Heart left ventricle (tissue), 16 donors: ENCODE data around the gene VPS26C. TPM values are rescaled to one million over a fixed set of nuclear protein-coding genes. Genes with fewer than 3 reads are reported as not detected.

Source experiments
- ATAC-seq, 4 donors: fragments of 200-7000 bp; cut with Tn5 transposase; one replicate each; pipeline ENCODE4 v1.9.1; 2020 to 2022; ENCODE audit warnings: moderate library complexity in 4 of 4, mild to moderate bottlenecking in 3 of 4, moderate number of reproducible peaks in 1 of 4
- DNase-seq, 5 donors: peaks; one replicate each; pipeline ENCODE4 v3.0.0-alpha.2; 2020
- H3K27ac ChIP-seq, 12 donors: fragments of 200-600 bp; sonication (generic) in 4 of 12; one replicate each; pipeline versions ENCODE4 v1.5.0 to v1.8.0; 2016 to 2022; ENCODE audit warnings: mild to moderate bottlenecking in 2 of 12
- H3K27me3 ChIP-seq, 9 donors: fragments of 200-600 bp; sonication (generic) in 2 of 9; one replicate each; pipeline versions ENCODE4 v1.5.1 to v1.8.0; 2016 to 2022; ENCODE audit warnings: mild to moderate bottlenecking in 3 of 9
- H3K36me3 ChIP-seq, 9 donors: fragments of 200-600 bp; sonication (generic) in 2 of 9; one replicate each; pipeline versions ENCODE4 v1.5.0 to v1.8.0; 2018 to 2022; ENCODE audit warnings: mild to moderate bottlenecking in 2 of 9
- H3K4me1 ChIP-seq, 12 donors: fragments of 200-600 bp; sonication (generic) in 4 of 12; one replicate each; pipeline versions ENCODE4 v1.5.0 to v1.8.0; 2016 to 2022; ENCODE audit warnings: mild to moderate bottlenecking in 3 of 12
- H3K4me3 ChIP-seq, 12 donors: fragments of 200-600 bp; sonication (generic) in 4 of 12; one replicate each; pipeline versions ENCODE4 v1.5.0 to v1.8.0; 2017 to 2022; ENCODE audit warnings: mild to moderate bottlenecking in 9 of 12, moderate library complexity in 4 of 12
- H3K9me3 ChIP-seq, 12 donors: fragments of 200-600 bp; sonication (generic) in 4 of 12; one replicate each; pipeline versions ENCODE4 v1.5.0 to v1.8.0; 2016 to 2022; ENCODE audit warnings: mild to moderate bottlenecking in 1 of 12
- POLR2A ChIP-seq, 2 donors: fragments of 450-650 bp; IDR thresholded peaks; one replicate each; pipeline ENCODE4 v1.6.1; 2017; ENCODE audit warnings: antibody characterized with exemption in 2 of 2, mild to moderate bottlenecking in 2 of 2, moderate library complexity in 2 of 2
- WGBS, 4 donors: extraction: QIAGEN DNeasy Blood & Tissue Kit in 2 of 4; methylation state at CpG; one replicate each; pipeline versions ENCODE4 v1.1.5 to v1.1.7; 2013 to 2018; 5-methylcytosine and 5-hydroxymethylcytosine counted together
- intact Hi-C, 10 donors: fragments of 100-400 bp; cut with DNase I; formaldehyde crosslinking; loops; one replicate each; pipeline versions ENCODE4 v1.11.1 to v1.14.2; 2022
- polyA plus RNA-seq, 2 donors: library from polyadenylated mRNA; stranded (reverse); fragments of 200-250 nt; gene quantifications; one replicate each; pipeline ENCODE4 v1.2.3, GENCODE V29; 2013
- total RNA-seq, 9 donors: library from RNA; depleted of rRNA in 2 of 9; stranded (reverse); fragments of >200 nt in 2 of 9; fragmentation: NEBNext Ultra II Directional in 3 of 9; extraction: Animal tissue kit (Norgen Biotek cat#: 25700) in 3 of 9; gene quantifications; one replicate each; pipeline versions ENCODE4 v1.1.0 to v1.2.4, GENCODE V29; 2016 to 2023
- TF ChIP-seq, protein P1 (sequence below), 12 donors: fragments of 200-600 bp; sonication (generic) in 4 of 12; IDR thresholded peaks; one replicate each; pipeline versions ENCODE4 v1.5.0 to v1.8.0; 2018 to 2022; ENCODE audit warnings: antibody characterized with exemption in 12 of 12, mild to moderate bottlenecking in 5 of 12
- donor health status: ischemic (EF 13 %, LVEDD 7.1; RV severe dilation, severe dysfunction).
- donor health status: healthy with polysubstance abuse.
- donor health status: DM: no; HTN: yes; CAD: no.
- donor health status: DM: no; HTN: no; CAD: no.
- donor health status: ischemic (EF 25% LVEDD 6.9; RV normal size, moderate dysfunction).
- donor health status: ischemic (EF 25% LVEDD 5.7; RV mildly dilated, moderate dysfunction).
- donor health status: healthy.
- donor health status: DM: yes; HTN: yes; CAD: no.
- donor health status: ischemic (EF 35%, LVEDD 5.7; RV mildly dilated, moderate dysfunction).
- donor health status: nonischemic (EF 11% LVEDD 7.7; RV severe dilation, severe dysfunction).
- donor health status: DM: yes; HTN: yes; CAD: no.
- donor health status: PGD.
- donor health status: ischemic (EF 29% LVEDD 5.4; RV normal size, mild dysfunction).
- donor health status: nonischemic (EF 23%, LVEDD 6.1; RV moderate dilation, normal function).

Gene VPS26C
- total and polyA plus RNA-seq, 11 donors = 18.1 to 88.6 (median 53.5) TPM

GRCh38 chr21:37208056-37208721 lies 58.9 kb downstream of the VPS26C start:
- intact Hi-C loops = loop anchor here in 2 of 10 donors (10.0 kb wide), 2 partner anchors 357 to 807 kb away; no protein-coding TSS in a partner anchor
- DNase-seq = peak; percentile 78 to 91 (median 87)
- H3K9me3 ChIP-seq = no peaks in the 10 kb centered on the region
- H3K27ac ChIP-seq = peak overlapping the region; percentile 68 to 96 (median 88)
- peak overlapping the region in 8 of 12 donors; percentile 1 to 37 (median 22) for H3K4me3 ChIP-seq
- TF ChIP-seq, protein P1, sequence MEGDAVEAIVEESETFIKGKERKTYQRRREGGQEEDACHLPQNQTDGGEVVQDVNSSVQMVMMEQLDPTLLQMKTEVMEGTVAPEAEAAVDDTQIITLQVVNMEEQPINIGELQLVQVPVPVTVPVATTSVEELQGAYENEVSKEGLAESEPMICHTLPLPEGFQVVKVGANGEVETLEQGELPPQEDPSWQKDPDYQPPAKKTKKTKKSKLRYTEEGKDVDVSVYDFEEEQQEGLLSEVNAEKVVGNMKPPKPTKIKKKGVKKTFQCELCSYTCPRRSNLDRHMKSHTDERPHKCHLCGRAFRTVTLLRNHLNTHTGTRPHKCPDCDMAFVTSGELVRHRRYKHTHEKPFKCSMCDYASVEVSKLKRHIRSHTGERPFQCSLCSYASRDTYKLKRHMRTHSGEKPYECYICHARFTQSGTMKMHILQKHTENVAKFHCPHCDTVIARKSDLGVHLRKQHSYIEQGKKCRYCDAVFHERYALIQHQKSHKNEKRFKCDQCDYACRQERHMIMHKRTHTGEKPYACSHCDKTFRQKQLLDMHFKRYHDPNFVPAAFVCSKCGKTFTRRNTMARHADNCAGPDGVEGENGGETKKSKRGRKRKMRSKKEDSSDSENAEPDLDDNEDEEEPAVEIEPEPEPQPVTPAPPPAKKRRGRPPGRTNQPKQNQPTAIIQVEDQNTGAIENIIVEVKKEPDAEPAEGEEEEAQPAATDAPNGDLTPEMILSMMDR (IDR thresholded peaks at IDR 0.05) = no peak
- TF ChIP-seq POLR2A (IDR thresholded peaks at IDR 0.05) = no peak
- ATAC-seq = peak; percentile 91 to 95 (median 94)
- H3K27me3 ChIP-seq = no peaks in the 10 kb centered on the region
- peaks cover 0 to 6% (median 2%) of the 10 kb centered on the region in 9 donors for H3K36me3 ChIP-seq
- H3K4me1 ChIP-seq = peaks cover 0 to 35% (median 22%) of the 10 kb centered on the region in 12 donors
- 21 to 30% (median 25%) methylated on average over 15 of the region's 15 CpGs for WGBS, 4 donors

GRCh38 chr21:37207441-37208009 lies 59.6 kb downstream of the VPS26C start:
- DNase-seq (peak in 3 of 5 donors; percentile 35 to 67 (median 53)), ATAC-seq (peak; percentile 65 to 75 (median 72))
- no peak for TF ChIP-seq POLR2A (IDR thresholded peaks at IDR 0.05)
- TF ChIP-seq, protein P1 (IDR thresholded peaks at IDR 0.05) = no peak
- Histone ChIP-seq H3K4me3 (peak overlapping the region in 5 of 12 donors; percentile 1 to 37 (median 24)), H3K9me3 (no peaks in the 10 kb centered on the region), H3K36me3 (peaks cover 0 to 13% (median 8%) of the 10 kb centered on the region in 9 donors), H3K27ac (peak overlapping the region; percentile 68 to 96 (median 88)), H3K4me1 (peaks cover 0 to 35% (median 22%) of the 10 kb centered on the region in 12 donors), H3K27me3 (no peaks in the 10 kb centered on the region)
- WGBS, 4 donors = 27 to 46% (median 31%) methylated on average over 6 of the region's 6 CpGs
- intact Hi-C loops = loop anchor here in 2 of 10 donors (10.0 kb wide), 2 partner anchors 357 to 807 kb away; no protein-coding TSS in a partner anchor

DNA sequence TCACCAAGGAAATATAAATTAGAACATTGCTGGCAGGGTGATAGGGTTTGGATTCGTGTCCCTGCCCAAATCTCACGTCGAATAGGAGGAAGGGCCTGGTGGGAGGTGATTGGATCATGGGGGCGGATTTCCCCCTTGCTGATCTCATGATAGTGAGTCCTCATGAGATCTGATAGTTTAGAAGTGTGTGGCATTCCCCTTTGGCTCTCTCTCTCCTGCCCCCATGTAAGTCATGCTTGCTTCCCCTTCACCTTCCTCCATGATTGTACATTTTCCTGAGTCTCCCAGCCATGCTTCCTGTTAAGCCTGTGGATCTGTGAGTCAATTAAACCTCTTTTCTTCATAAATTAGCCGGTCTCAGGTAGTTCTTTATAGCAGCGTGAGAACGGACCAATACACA lies 60.6 kb downstream of the VPS26C start:
- DNase-seq (no peak), ATAC-seq (no peak)
- H3K4me1 ChIP-seq = peaks cover 0 to 35% (median 22%) of the 10 kb centered on the region in 12 donors
- H3K27ac ChIP-seq = peak overlapping the region; percentile 68 to 96 (median 88)
- no peak for TF ChIP-seq POLR2A (IDR thresholded peaks at IDR 0.05)
- TF ChIP-seq, protein P1 (IDR thresholded peaks at IDR 0.05) = no peak
- H3K9me3 ChIP-seq = no peaks in the 10 kb centered on the region
- no peak overlapping the region for H3K4me3 ChIP-seq
- intact Hi-C loops = loop anchor here in 2 of 10 donors (10.0 kb wide), 2 partner anchors 358 to 808 kb away; no protein-coding TSS in a partner anchor
- H3K36me3 ChIP-seq = peaks cover 0 to 23% (median 19%) of the 10 kb centered on the region in 9 donors
- H3K27me3 ChIP-seq = no peaks in the 10 kb centered on the region
- WGBS, 4 donors = 81 to 92% (median 89%) methylated on average over 7 of the region's 7 CpGs

DNA sequence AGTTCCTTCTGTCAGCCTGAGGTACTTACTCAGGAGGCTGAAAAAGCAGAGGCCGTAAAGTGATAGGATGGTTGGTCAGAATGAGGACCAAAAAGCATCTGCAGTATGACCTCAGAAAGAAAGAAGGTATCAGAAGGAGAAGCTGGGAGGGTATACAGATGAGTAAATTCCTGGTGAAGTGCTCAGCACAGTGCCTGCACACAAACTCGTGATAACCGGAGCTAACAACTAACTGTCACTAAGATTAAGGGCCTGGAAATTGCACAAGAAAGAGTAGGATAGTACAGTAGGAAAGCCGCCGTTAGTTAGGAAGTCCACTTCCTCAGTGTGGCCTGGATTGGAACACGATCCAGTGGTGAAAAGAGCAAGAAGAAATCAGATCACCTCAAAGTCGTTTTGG lies 62.6 kb downstream of the VPS26C start:
- Histone ChIP-seq H3K36me3 (peaks cover 0 to 43% (median 36%) of the 10 kb centered on the region in 9 donors), H3K27ac (no peak overlapping the region), H3K4me3 (no peak overlapping the region), H3K4me1 (peaks cover 0 to 35% (median 21%) of the 10 kb centered on the region in 12 donors), H3K9me3 (no peaks in the 10 kb centered on the region), H3K27me3 (no peaks in the 10 kb centered on the region)
- WGBS, 4 donors = 64 to 76% (median 73%) methylated on average over 7 of the region's 7 CpGs
- ATAC-seq (no peak), DNase-seq (no peak)
- TF ChIP-seq, protein P1 (IDR thresholded peaks at IDR 0.05) = no peak
- TF ChIP-seq POLR2A (IDR thresholded peaks at IDR 0.05) = no peak
- intact Hi-C loops = loop anchor here in 2 of 10 donors (10.0 kb wide), 2 partner anchors 360 to 810 kb away; no protein-coding TSS in a partner anchor
